ENCODE results near the gene BBS5. TPM values are rescaled to one million over a fixed set of nuclear protein-coding genes. Genes with fewer than 3 reads are reported as not detected.

BBS5 gene
- total RNA-seq, 4 donors from 2014 or later = 1.6 to 12.3 (median 3.2) TPM

GRCh38 chr2:169486487-169486886, 7.2 kb downstream of the BBS5 start:
- Histone ChIP-seq H3K27ac (no peak overlapping the region), H3K4me3 (no peak overlapping the region), H3K9me3 (no peaks in the 10 kb centered on the region), H3K36me3 (no peaks in the 10 kb centered on the region), H3K27me3 (no peaks in the 10 kb centered on the region), H3K4me1 (no peaks in the 10 kb centered on the region)
- TF ChIP-seq EP300 (IDR thresholded peaks at IDR 0.05; ENCODE audit: low read depth) = no peak
- no peak for TF ChIP-seq POLR2AphosphoS5 (IDR thresholded peaks at IDR 0.05)
- no peak for TF ChIP-seq CTCF (IDR thresholded peaks at IDR 0.05)
- no peak for TF ChIP-seq POLR2A (IDR thresholded peaks at IDR 0.05)
- DNase-seq = no peak
- intact Hi-C loops (cut with DNase I; ENCODE audit: low total_unique reads) (no loop called here), in situ Hi-C loops (cut with MboI; ENCODE audit: low pct_ligation_motif_present in 1 of 4, low pct_unique_long_range_greater_than_20kb in 1 of 4, low sequenced_read_pairs in 3 of 4) (no loop called here)

- Histone ChIP-seq H3K4me1 (no peaks in the 10 kb centered on the region), H3K4me3 (no peak overlapping the region), H3K9me3 (no peaks in the 10 kb centered on the region), H3K36me3 (no peaks in the 10 kb centered on the region), H3K27ac (no peak overlapping the region), H3K27me3 (no peaks in the 10 kb centered on the region)
- in situ Hi-C loops (cut with MboI; ENCODE audit: low pct_ligation_motif_present in 1 of 4, low pct_unique_long_range_greater_than_20kb in 1 of 4, low sequenced_read_pairs in 3 of 4) (no loop called here), intact Hi-C loops (cut with DNase I; ENCODE audit: low total_unique reads) (no loop called here)
- DNase-seq = no peak
- TF ChIP-seq EP300 (IDR thresholded peaks at IDR 0.05; ENCODE audit: low read depth) (no peak), POLR2A (IDR thresholded peaks at IDR 0.05) (no peak), CTCF (IDR thresholded peaks at IDR 0.05) (no peak), POLR2AphosphoS5 (IDR thresholded peaks at IDR 0.05) (no peak)
Observed at GRCh38 chr2:169490834-169491233, 11.5 kb downstream of the BBS5 start.

GRCh38 chr2:169491378-169491777, 12.1 kb downstream of the BBS5 start:
- no peak overlapping the region for H3K27ac ChIP-seq
- no peaks in the 10 kb centered on the region for H3K4me1 ChIP-seq
- no peak overlapping the region for H3K4me3 ChIP-seq
- intact Hi-C loops (cut with DNase I; ENCODE audit: low total_unique reads) (no loop called here), in situ Hi-C loops (cut with MboI; ENCODE audit: low pct_ligation_motif_present in 1 of 4, low pct_unique_long_range_greater_than_20kb in 1 of 4, low sequenced_read_pairs in 3 of 4) (no loop called here)
- TF ChIP-seq POLR2AphosphoS5 (IDR thresholded peaks at IDR 0.05) = no peak
- no peak for TF ChIP-seq EP300 (IDR thresholded peaks at IDR 0.05; ENCODE audit: low read depth)
- TF ChIP-seq CTCF (IDR thresholded peaks at IDR 0.05) = no peak
- TF ChIP-seq POLR2A (IDR thresholded peaks at IDR 0.05) = no peak
- H3K27me3 ChIP-seq = no peaks in the 10 kb centered on the region
- no peak for DNase-seq
- no peaks in the 10 kb centered on the region for H3K36me3 ChIP-seq
- no peaks in the 10 kb centered on the region for H3K9me3 ChIP-seq

- no peak overlapping the region for H3K27ac ChIP-seq
- WGBS, 2 donors (ENCODE audit: low coverage in 1 of 2) = 65 to 81% methylated on average over 2 of the region's 2 CpGs
- no peaks in the 10 kb centered on the region for H3K4me1 ChIP-seq
- in situ Hi-C loops (cut with MboI; ENCODE audit: low pct_ligation_motif_present in 1 of 4, low pct_unique_long_range_greater_than_20kb in 1 of 4, low sequenced_read_pairs in 3 of 4) (no loop called here), intact Hi-C loops (cut with DNase I; ENCODE audit: low total_unique reads) (no loop called here)
- H3K27me3 ChIP-seq = no peaks in the 10 kb centered on the region
- H3K4me3 ChIP-seq = no peak overlapping the region
- DNase-seq = no peak
- TF ChIP-seq POLR2A (IDR thresholded peaks at IDR 0.05) = no peak
- no peak for TF ChIP-seq EP300 (IDR thresholded peaks at IDR 0.05; ENCODE audit: low read depth)
- TF ChIP-seq POLR2AphosphoS5 (IDR thresholded peaks at IDR 0.05) = no peak
- no peak for TF ChIP-seq CTCF (IDR thresholded peaks at IDR 0.05)
- no peaks in the 10 kb centered on the region for H3K9me3 ChIP-seq
- H3K36me3 ChIP-seq = no peaks in the 10 kb centered on the region
Observed at GRCh38 chr2:169493360-169493759, 14.1 kb downstream of the BBS5 start.

Data from transverse colon (tissue), 4 donors.